Mucosa of gallbladder (tissue), 1 donor: ENCODE measurements around the gene OR4C16. TPM values are rescaled to one million over a fixed set of nuclear protein-coding genes. Genes with fewer than 3 reads are reported as not detected.

Source experiments
- DNase-seq: peaks from one replicate; pipeline ENCODE4 v3.0.0-alpha.2; 2020; ENCODE audit warnings: low spot score
- total RNA-seq: library from RNA; stranded (reverse); gene quantifications from one replicate; pipeline ENCODE4 v1.2.1, GENCODE V29; 2021
- donor health status: DM: no; HTN: no; CAD: no.

The OR4C16 gene
- total RNA-seq = not detected

DNA sequence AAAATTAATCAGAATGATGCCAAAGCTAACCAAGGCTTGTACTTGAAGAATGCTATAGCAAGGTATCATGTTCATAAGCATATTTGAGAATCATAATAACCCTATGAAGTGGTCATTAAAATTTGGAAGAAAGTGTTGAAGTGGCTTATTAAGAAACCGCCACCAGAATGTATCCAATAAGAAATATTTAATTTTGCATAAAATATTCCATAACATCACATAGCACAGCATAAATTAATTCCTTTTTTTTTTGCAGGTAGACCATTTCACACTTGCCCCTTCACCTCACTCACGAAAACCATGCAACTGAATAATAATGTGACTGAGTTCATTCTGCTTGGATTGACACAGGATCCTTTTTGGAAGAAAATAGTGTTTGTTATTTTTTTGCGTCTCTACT, at the start of gene OR4C16:
OR4C16 (plus strand) TSS at position 301 of the 400 bp plus-strand sequence; CDS start at position 301, 0 bp downstream.
- DNase-seq = no peak

- DNase-seq = no peak
Observed at GRCh38 chr11:55554169-55554568, 17.8 kb upstream of the OR4C16 start, which contains the start of gene OR4C15. Gene OR4C15 (plus strand): TSS chr11:55554469. CDS start chr11:55554469, 0 bp downstream.

- DNase-seq = no peak
Observed at GRCh38 chr11:55572548-55572947, 620 bp downstream of the OR4C16 start.

- no peak for DNase-seq
Observed at GRCh38 chr11:55607545-55607944, 35.6 kb downstream of the OR4C16 start, which contains the start of gene OR4C11. Gene OR4C11 (minus strand): TSS chr11:55607645. CDS start chr11:55604373, 3,272 bp downstream.

Other genes starting within 250 kb of the OR4C16 start
- gene OR4A16, start 228.9 kb upstream of the OR4C16 start, total RNA-seq = not detected
- gene OR4A15, start 204.2 kb upstream of the OR4C16 start, total RNA-seq = not detected
- gene OR4C15, start 17.7 kb upstream of the OR4C16 start, total RNA-seq = not detected
- not detected for gene OR4C11, start 35.5 kb downstream of the OR4C16 start, total RNA-seq
- not detected for gene OR4P4, start 63.0 kb downstream of the OR4C16 start, total RNA-seq
- not detected for gene OR4S2, start 76.2 kb downstream of the OR4C16 start, total RNA-seq
- gene OR4C6, start 90.1 kb downstream of the OR4C16 start, total RNA-seq = not detected
- gene OR5D13, start 201.3 kb downstream of the OR4C16 start, total RNA-seq = not detected
- not detected for gene OR5D14, start 223.4 kb downstream of the OR4C16 start, total RNA-seq
- gene OR5L1, start 239.2 kb downstream of the OR4C16 start, total RNA-seq = not detected
- gene OR5D18, start 247.5 kb downstream of the OR4C16 start, total RNA-seq = not detected